OCI-M2 (cell line): Measurements from ENCODE around the gene PCSK6.

Source experiments
- DNase-seq: peaks from one replicate; lab custom pipeline; 2025; ENCODE audit not compliant: unreplicated experiment; lab: John Stamatoyannopoulos, UW

PCSK6 gene

GRCh38 chr15:101332061-101332467, 157.4 kb downstream of the PCSK6 start:
- no peak for DNase-seq

GRCh38 chr15:101329867-101330380, 159.6 kb downstream of the PCSK6 start:
- no peak for DNase-seq

- no peak for DNase-seq
These were observed 160.1 kb downstream of the PCSK6 start for GRCh38 chr15:101329309-101329863.

GRCh38 chr15:101328001-101328400, 161.5 kb downstream of the PCSK6 start:
- no peak for DNase-seq

GRCh38 chr15:101327147-101327740, 162.3 kb downstream of the PCSK6 start:
- DNase-seq: no peak

- no peak for DNase-seq
These were observed 162.9 kb downstream of the PCSK6 start for GRCh38 chr15:101326462-101327146.

GRCh38 chr15:101326026-101326315, 163.5 kb downstream of the PCSK6 start:
- no peak for DNase-seq

- DNase-seq: no peak
These were observed 164.1 kb downstream of the PCSK6 start for GRCh38 chr15:101325263-101326025.

- DNase-seq: no peak
These were observed 164.9 kb downstream of the PCSK6 start for GRCh38 chr15:101324524-101325177.

GRCh38 chr15:101323793-101324523, 165.5 kb downstream of the PCSK6 start:
- no peak for DNase-seq

- DNase-seq: no peak
These were observed 166.5 kb downstream of the PCSK6 start for GRCh38 chr15:101322854-101323477.

GRCh38 chr15:101322016-101322695, 167.4 kb downstream of the PCSK6 start:
- DNase-seq: no peak

- DNase-seq: no peak
These were observed 168.9 kb downstream of the PCSK6 start for GRCh38 chr15:101320501-101321052.

- no peak for DNase-seq
These were observed 170.7 kb downstream of the PCSK6 start for GRCh38 chr15:101318839-101319238.

- no peak for DNase-seq
These were observed 171.2 kb downstream of the PCSK6 start for GRCh38 chr15:101318147-101318819.

GRCh38 chr15:101317336-101317872, 172.1 kb downstream of the PCSK6 start:
- DNase-seq: no peak

GRCh38 chr15:101316529-101316928, 173.0 kb downstream of the PCSK6 start:
- DNase-seq: no peak

- DNase-seq: no peak
These were observed 173.8 kb downstream of the PCSK6 start for GRCh38 chr15:101315736-101316135.
